ENCODE measurements around the gene ENPP6.
"Not testable (repeated sequence)": the region's sequence is repeated elsewhere in the genome, so short reads cannot be mapped to it uniquely, and the experiment has no call there.

Gene ENPP6

GRCh38 chr4:184145596-184145995 lies 72.1 kb downstream of the ENPP6 start:
- DNase-seq (ENCODE audit: extremely low read depth, low read depth), result no peak
- TF ChIP-seq, protein P1, sequence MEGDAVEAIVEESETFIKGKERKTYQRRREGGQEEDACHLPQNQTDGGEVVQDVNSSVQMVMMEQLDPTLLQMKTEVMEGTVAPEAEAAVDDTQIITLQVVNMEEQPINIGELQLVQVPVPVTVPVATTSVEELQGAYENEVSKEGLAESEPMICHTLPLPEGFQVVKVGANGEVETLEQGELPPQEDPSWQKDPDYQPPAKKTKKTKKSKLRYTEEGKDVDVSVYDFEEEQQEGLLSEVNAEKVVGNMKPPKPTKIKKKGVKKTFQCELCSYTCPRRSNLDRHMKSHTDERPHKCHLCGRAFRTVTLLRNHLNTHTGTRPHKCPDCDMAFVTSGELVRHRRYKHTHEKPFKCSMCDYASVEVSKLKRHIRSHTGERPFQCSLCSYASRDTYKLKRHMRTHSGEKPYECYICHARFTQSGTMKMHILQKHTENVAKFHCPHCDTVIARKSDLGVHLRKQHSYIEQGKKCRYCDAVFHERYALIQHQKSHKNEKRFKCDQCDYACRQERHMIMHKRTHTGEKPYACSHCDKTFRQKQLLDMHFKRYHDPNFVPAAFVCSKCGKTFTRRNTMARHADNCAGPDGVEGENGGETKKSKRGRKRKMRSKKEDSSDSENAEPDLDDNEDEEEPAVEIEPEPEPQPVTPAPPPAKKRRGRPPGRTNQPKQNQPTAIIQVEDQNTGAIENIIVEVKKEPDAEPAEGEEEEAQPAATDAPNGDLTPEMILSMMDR (IDR thresholded peaks at IDR 0.05; ENCODE audit: low read depth, low read length, missing control alignments), result no peak
- no peak overlapping the region for H3K4me3 ChIP-seq (replicated peaks; ENCODE audit: low read depth, low read length)

GRCh38 chr4:184143770-184144564 lies 73.7 kb downstream of the ENPP6 start:
- H3K4me3 ChIP-seq (replicated peaks; ENCODE audit: low read depth, low read length), result no peak overlapping the region
- TF ChIP-seq, protein P1 (IDR thresholded peaks at IDR 0.05; ENCODE audit: low read depth, low read length, missing control alignments), result no peak
- no peak for DNase-seq (ENCODE audit: extremely low read depth, low read depth)

DNA sequence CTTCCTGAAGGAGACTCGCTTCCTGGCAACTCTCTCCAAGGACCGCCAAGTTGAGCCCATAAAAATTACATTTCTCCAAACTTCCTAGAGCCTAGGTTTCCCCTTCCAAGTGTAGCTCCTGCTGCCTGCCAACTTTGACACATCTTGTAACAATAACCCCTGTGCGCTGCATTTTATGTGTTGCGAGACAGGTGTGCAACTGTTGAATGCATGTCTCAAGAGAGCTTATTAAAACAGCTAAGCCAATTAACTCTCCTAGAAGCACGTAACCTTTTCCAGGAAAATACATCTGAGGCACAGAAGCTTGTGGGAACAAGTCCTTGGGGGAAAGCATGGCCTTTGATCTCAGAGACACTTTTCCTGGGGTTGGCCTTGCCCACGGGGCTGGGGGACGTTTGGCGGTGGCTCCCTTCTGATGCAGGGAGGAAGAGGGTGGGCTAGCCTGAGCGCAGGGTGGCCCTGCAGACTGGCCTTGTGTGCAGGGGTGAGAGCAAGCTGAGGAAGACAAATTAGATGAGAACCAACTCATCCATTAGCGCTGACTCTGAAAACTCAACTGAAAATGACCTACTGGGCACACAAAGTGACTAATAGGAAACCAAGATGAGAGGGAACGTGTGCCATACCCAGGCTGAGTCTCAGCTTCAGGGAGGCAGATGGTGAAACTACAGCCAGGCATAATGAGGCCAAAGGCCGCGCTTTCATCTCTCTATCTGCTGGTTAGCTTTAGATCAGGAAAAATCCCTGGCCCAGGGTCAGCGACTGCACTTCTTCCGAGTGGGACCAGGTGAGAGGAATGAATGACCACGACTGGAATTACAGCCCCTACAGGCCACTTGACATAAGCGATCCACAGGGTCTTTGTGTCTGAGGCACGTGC lies 75.3 kb downstream of the ENPP6 start:
- TF ChIP-seq, protein P1 (IDR thresholded peaks at IDR 0.05; ENCODE audit: low read depth, low read length, missing control alignments), result no peak
- H3K4me3 ChIP-seq (replicated peaks; ENCODE audit: low read depth, low read length), result no peak overlapping the region
- DNase-seq (ENCODE audit: extremely low read depth, low read depth), result no peak

DNA sequence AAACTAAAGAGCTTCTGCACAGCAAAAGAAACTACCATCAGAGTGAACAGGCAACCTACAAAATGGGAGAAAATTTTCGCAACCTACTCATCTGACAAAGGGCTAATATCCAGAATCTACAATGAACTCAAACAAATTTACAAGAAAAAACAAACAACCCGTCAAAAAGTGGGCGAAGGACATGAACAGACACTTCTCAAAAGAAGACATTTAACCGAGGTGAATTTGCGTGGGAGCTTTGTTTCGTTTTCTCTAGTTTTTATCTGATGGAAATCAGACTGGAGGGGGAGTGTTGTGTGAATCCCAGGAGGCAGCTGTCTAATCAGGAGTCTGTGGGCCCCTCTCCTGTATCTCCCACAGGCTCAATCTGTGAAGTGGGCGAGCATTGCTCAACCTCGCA lies 76.8 kb downstream of the ENPP6 start:
- not testable (repeated sequence) for DNase-seq (ENCODE audit: extremely low read depth, low read depth); H3K4me3 ChIP-seq (replicated peaks; ENCODE audit: low read depth, low read length)

GRCh38 chr4:184136525-184136924 lies 81.1 kb downstream of the ENPP6 start:
- TF ChIP-seq, protein P1 (IDR thresholded peaks at IDR 0.05; ENCODE audit: low read depth, low read length, missing control alignments), result no peak
- H3K4me3 ChIP-seq (replicated peaks; ENCODE audit: low read depth, low read length), result no peak overlapping the region
- no peak for DNase-seq (ENCODE audit: extremely low read depth, low read depth)

GRCh38 chr4:184126800-184127199 lies 90.9 kb downstream of the ENPP6 start:
- DNase-seq (ENCODE audit: extremely low read depth, low read depth), result no peak
- TF ChIP-seq, protein P1 (IDR thresholded peaks at IDR 0.05; ENCODE audit: low read depth, low read length, missing control alignments), result no peak
- no peak overlapping the region for H3K4me3 ChIP-seq (replicated peaks; ENCODE audit: low read depth, low read length)
